ENCODE results near the gene AKR7A3. TPM values are rescaled to one million over a fixed set of nuclear protein-coding genes. Genes with fewer than 3 reads are reported as not detected.
"Not testable (repeated sequence)": the region's sequence is repeated elsewhere in the genome, so short reads cannot be mapped to it uniquely, and the experiment has no call there.

AKR7A3 gene
- total RNA-seq, 2 donors from 2014 or later = 97.0 to 119 TPM

DNA sequence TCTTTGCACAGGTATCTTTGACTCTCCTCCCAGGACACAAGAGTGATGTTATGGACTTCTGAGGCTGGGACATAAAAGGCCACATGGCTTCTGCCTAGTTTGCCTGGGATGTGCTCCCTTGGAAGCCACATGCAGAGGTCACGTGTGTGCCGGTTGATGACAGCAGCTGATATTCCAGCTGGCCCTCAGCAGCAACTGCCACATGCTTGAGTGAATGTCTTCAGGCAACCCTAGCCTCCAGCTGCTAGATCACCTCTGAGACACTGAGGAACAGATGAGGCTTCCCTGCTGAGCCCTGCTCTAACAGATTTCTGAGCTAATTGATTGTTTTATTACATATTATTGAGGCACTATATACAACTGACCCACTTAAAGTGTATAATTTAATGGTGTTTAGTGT is 11.6 kb upstream of the AKR7A3 start:
- no peak overlapping the region for H3K9ac ChIP-seq (ENCODE audit: low read depth in 2 of 2, low read length in 2 of 2)
- H3K27ac ChIP-seq = no peak overlapping the region
- intact Hi-C loops (cut with DNase I) = no loop called here
- TF ChIP-seq, protein P1, sequence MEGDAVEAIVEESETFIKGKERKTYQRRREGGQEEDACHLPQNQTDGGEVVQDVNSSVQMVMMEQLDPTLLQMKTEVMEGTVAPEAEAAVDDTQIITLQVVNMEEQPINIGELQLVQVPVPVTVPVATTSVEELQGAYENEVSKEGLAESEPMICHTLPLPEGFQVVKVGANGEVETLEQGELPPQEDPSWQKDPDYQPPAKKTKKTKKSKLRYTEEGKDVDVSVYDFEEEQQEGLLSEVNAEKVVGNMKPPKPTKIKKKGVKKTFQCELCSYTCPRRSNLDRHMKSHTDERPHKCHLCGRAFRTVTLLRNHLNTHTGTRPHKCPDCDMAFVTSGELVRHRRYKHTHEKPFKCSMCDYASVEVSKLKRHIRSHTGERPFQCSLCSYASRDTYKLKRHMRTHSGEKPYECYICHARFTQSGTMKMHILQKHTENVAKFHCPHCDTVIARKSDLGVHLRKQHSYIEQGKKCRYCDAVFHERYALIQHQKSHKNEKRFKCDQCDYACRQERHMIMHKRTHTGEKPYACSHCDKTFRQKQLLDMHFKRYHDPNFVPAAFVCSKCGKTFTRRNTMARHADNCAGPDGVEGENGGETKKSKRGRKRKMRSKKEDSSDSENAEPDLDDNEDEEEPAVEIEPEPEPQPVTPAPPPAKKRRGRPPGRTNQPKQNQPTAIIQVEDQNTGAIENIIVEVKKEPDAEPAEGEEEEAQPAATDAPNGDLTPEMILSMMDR (IDR thresholded peaks at IDR 0.05) = no peak
- no peak for DNase-seq
- no peaks in the 10 kb centered on the region for H3K36me3 ChIP-seq
- H3K9me3 ChIP-seq = no peaks in the 10 kb centered on the region
- no peaks in the 10 kb centered on the region for H3K4me1 ChIP-seq
- no peaks in the 10 kb centered on the region for H3K27me3 ChIP-seq
- no peak overlapping the region for H3K4me3 ChIP-seq

DNA sequence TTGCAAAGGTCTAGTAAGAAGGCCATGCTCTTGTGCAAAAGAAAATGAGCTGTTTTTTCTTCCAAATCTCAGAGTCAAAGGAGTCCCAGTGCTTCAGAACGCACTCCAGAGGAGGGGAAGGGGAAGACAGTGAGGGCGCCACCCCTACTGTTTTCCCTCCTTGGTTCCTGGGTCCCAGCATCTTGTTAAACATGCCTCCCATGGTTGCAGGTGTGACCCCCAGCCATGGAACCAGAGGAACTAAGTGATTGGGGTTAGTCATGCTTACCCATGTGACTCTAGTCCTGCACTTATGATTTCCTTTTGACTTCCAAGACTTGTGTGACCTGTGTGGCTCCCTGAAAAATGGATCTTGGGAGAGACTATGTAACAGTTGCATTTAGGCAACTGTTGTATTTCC is 6.1 kb upstream of the AKR7A3 start:
- DNase-seq = no peak
- no peak overlapping the region for H3K27ac ChIP-seq
- TF ChIP-seq, protein P1 (IDR thresholded peaks at IDR 0.05) = no peak
- H3K27me3 ChIP-seq = no peaks in the 10 kb centered on the region
- no peak overlapping the region for H3K9ac ChIP-seq (ENCODE audit: low read depth in 2 of 2, low read length in 2 of 2)
- no peaks in the 10 kb centered on the region for H3K36me3 ChIP-seq
- H3K4me3 ChIP-seq = no peak overlapping the region
- intact Hi-C loops (cut with DNase I) = no loop called here
- no peaks in the 10 kb centered on the region for H3K4me1 ChIP-seq
- no peaks in the 10 kb centered on the region for H3K9me3 ChIP-seq

DNA sequence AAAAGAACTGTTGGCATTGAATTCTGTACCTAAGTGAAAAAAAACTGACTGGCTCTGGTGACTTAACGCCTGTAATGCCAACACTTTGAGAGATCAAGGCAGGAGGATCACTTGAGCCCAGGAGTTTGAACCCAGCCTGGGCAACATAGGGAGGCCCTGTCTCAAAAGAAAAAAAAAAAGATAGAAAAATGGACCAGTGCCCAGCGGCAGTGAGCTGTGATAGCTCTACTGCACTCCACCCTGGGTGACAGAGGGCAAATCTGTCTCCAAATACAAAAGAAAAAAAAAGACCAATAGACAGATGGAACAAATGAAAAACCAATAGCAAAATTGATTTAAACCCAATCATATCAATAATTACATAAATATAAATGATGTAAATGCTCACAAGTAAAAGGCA is 674 bp upstream of the AKR7A3 start:
- TF ChIP-seq, protein P1 (IDR thresholded peaks at IDR 0.05) = no peak
- Histone ChIP-seq H3K4me3 (peak overlapping the region; percentile 51), H3K9ac (ENCODE audit: low read depth in 2 of 2, low read length in 2 of 2) (peak overlapping the region; percentile 73 to 84), H3K36me3 (no peaks in the 10 kb centered on the region), H3K9me3 (no peaks in the 10 kb centered on the region), H3K27ac (peak overlapping the region; percentile 76), H3K27me3 (no peaks in the 10 kb centered on the region), H3K4me1 (no peaks in the 10 kb centered on the region)
- intact Hi-C loops (cut with DNase I) = no loop called here
- DNase-seq = no peak

DNA sequence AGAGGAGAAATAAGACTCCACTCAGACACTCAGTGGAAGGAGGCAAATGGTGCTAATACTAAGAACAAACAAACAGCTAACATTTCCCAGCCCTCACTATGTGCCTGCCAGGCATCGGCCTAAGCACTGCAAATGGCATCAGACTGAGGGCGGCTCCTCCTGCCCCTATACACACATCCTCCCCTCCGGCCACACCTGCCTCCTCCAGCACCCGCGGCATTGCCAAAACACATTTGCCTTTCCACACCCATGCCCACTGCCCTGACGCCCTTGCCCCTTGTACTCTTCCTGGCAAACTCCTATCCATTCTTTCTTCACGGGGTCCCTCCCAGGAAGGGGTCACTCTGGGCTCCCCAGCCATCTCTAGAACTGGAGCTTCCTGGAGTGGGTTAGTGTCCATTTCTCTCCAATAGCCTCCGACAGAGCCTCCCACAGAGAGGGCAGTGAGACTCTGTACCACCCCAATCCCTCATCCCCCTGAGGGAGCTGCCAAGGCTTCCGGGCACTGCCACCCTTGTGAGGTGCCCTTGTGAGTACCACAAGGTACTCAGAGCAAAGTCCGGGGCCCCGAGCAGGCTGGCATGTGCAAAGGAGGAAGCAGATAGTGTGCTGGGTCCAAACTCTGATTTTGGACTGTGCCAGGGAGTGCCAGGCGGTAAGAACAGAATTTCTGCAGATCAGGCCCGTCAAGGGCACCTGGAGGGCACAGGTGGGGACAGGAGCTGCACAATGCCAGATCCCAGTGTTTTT is 959 bp downstream of the AKR7A3 start:
- intact Hi-C loops (cut with DNase I) = no loop called here
- TF ChIP-seq, protein P1 (IDR thresholded peaks at IDR 0.05) = no peak

DNA sequence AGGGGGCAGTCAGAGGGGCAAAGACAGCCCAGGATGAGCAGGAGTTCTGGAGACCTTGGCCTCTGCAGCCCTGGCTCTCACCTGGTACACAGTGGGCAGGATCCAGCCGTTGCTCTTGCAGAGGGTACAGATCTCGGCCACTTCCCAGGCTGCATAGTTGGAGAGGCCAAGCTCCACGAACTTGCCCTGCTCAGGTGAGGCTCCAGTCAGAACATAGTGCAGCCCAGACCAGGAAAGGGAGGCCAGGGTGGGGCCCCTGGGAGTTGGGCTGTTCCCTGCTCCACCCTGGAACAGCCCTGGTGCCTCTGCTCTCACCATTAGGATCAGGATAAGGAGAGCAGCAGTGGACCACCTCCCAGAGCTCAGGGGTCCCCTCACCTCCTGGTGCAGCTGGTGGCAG is 2.8 kb downstream of the AKR7A3 start:
- H3K9me3 ChIP-seq; H3K4me3 ChIP-seq; H3K4me1 ChIP-seq; H3K36me3 ChIP-seq; H3K27me3 ChIP-seq; intact Hi-C loops (cut with DNase I): not testable (repeated sequence)
- DNase-seq = peak; percentile 81
- peak overlapping the region; percentile 76 for H3K27ac ChIP-seq
- peak overlapping the region in 1 of 2 donors; percentile 26 for H3K9ac ChIP-seq (ENCODE audit: low read depth in 2 of 2, low read length in 2 of 2)

More for the DNA sequence above, 959 bp downstream of the AKR7A3 start:
- Histone ChIP-seq H3K27ac (peak overlapping the region; percentile 76), H3K4me1 (no peaks in the 10 kb centered on the region), H3K9me3 (no peaks in the 10 kb centered on the region), H3K9ac (ENCODE audit: low read depth in 2 of 2, low read length in 2 of 2) (peak overlapping the region; percentile 44 to 78), H3K27me3 (no peaks in the 10 kb centered on the region), H3K4me3 (peak overlapping the region; percentile 51), H3K36me3 (no peaks in the 10 kb centered on the region)
- peak; percentile 83 for DNase-seq

DNA sequence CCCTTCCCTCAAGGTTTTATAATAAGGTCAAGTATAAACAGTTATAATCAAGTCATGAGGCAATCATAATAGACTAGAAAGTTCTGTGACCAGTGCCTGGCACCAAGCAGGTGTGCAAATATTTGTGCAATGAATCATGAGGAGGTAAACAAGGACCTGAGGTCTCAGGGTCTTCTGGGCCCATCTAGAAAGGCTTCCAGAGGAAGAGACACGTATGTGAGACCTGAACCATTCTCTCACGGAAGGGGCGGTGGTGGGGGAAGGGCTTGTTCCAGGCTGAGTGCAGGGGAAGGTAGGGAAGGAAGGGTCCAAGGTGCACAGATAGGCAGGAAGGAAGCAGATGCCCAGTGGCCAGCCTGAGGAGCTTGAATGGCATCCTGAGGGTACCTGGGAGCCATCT is 3.2 kb downstream of the AKR7A3 start:
- H3K27ac ChIP-seq = peak overlapping the region; percentile 76
- H3K9me3 ChIP-seq; H3K36me3 ChIP-seq; H3K4me3 ChIP-seq; H3K4me1 ChIP-seq; H3K9ac ChIP-seq (ENCODE audit: low read depth in 2 of 2, low read length in 2 of 2); intact Hi-C loops (cut with DNase I); DNase-seq; H3K27me3 ChIP-seq: not testable (repeated sequence)
